NCI-H2081 (cell line): ENCODE measurements around the gene FGFR4.

Experiments
- DNase-seq, 2 experiments: peaks; one replicate each; lab custom pipeline; 2025; lab: John Stamatoyannopoulos, UW

Gene FGFR4

GRCh38 chr5:177085985-177086653, 596 bp upstream of the FGFR4 start:
- no peak for DNase-seq

- DNase-seq = no peak
Measured at GRCh38 chr5:177087398-177088005, 787 bp downstream of the FGFR4 start.

GRCh38 chr5:177089127-177089526, 2.4 kb downstream of the FGFR4 start:
- DNase-seq = no peak

- no peak for DNase-seq
Measured at GRCh38 chr5:177089825-177090641, 3.3 kb downstream of the FGFR4 start.

- DNase-seq = no peak
Measured at GRCh38 chr5:177090813-177091212, 4.1 kb downstream of the FGFR4 start.

- DNase-seq = no peak
Measured at GRCh38 chr5:177091232-177091631, 4.5 kb downstream of the FGFR4 start.

GRCh38 chr5:177092178-177093081, 5.7 kb downstream of the FGFR4 start:
- no peak for DNase-seq

GRCh38 chr5:177093082-177093712, 6.5 kb downstream of the FGFR4 start:
- no peak for DNase-seq

GRCh38 chr5:177093803-177094202, 7.1 kb downstream of the FGFR4 start:
- DNase-seq = no peak

- no peak for DNase-seq
Measured at GRCh38 chr5:177094224-177095087, 7.7 kb downstream of the FGFR4 start.

- DNase-seq = no peak
Measured at GRCh38 chr5:177095088-177095669, 8.5 kb downstream of the FGFR4 start.

GRCh38 chr5:177096162-177097015, 9.7 kb downstream of the FGFR4 start:
- DNase-seq = no peak

- DNase-seq = no peak
Measured at GRCh38 chr5:177097016-177097985, 10.6 kb downstream of the FGFR4 start.

GRCh38 chr5:177098120-177098469, 11.4 kb downstream of the FGFR4 start:
- DNase-seq = no peak

GRCh38 chr5:177098470-177099141, 11.9 kb downstream of the FGFR4 start:
- DNase-seq = no peak

GRCh38 chr5:177099422-177100093, 12.8 kb downstream of the FGFR4 start:
- peak in 1 of 2 experiments; percentile 7 for DNase-seq

- DNase-seq = no peak
Measured at GRCh38 chr5:177100714-177101121, 14.0 kb downstream of the FGFR4 start.
